SK-N-SH (cell line): ENCODE measurements around the gene NBPF26.
"Not testable (repeated sequence)": the region's sequence is repeated elsewhere in the genome, so short reads cannot be mapped to it uniquely, and the experiment has no call there.

ENCODE experiments used
- EP300 ChIP-seq, 2 experiments: IDR thresholded peaks; 2 replicates each; pipeline versions ENCODE4 v1.4.0 to v1.6.1; 2012; ENCODE audit warnings: borderline replicate concordance in 1 of 2, low read depth in 1 of 2, low read length in 1 of 2
- GABPA ChIP-seq: IDR thresholded peaks from 2 replicates; pipeline ENCODE4 v1.4.0; 2012; ENCODE audit warnings: low read depth, mild to moderate bottlenecking
- MXI1 ChIP-seq: IDR thresholded peaks from 2 replicates; pipeline ENCODE4 v1.6.1; 2012; ENCODE audit warnings: mild to moderate bottlenecking, low read depth, low read length, improper control_type of control experiment
- NRF1 ChIP-seq: IDR thresholded peaks from 2 replicates; pipeline ENCODE4 v1.6.1; 2012; ENCODE audit warnings: low read depth, mild to moderate bottlenecking, low read length
- POLR2AphosphoS5 ChIP-seq: IDR thresholded peaks from 2 replicates; pipeline ENCODE4 v1.6.1; 2012; ENCODE audit warnings: low read depth, low read length
- RCOR1 ChIP-seq: fragments of 150-350 bp; IDR thresholded peaks from 2 replicates; pipeline ENCODE4 v1.6.1; 2017; ENCODE audit warnings: antibody characterized with exemption, low read length
- REST ChIP-seq: IDR thresholded peaks from 2 replicates; pipeline ENCODE4 v1.6.1; 2012; ENCODE audit warnings: mild to moderate bottlenecking, low read depth, low read length, moderate library complexity
- TAF1 ChIP-seq: IDR thresholded peaks from 2 replicates; pipeline ENCODE4 v1.6.1; 2012; ENCODE audit warnings: low read depth, mild to moderate bottlenecking, low read length, moderate library complexity, borderline replicate concordance
- YY1 ChIP-seq: IDR thresholded peaks from 2 replicates; pipeline ENCODE4 v1.4.0; 2012; ENCODE audit warnings: low read depth, mild to moderate bottlenecking
- TF ChIP-seq, protein P1 (sequence below): fragments of 150-350 bp; IDR thresholded peaks from 2 replicates; pipeline ENCODE4 v1.6.1; 2016; ENCODE audit warnings: mild to moderate bottlenecking, low read depth, low read length
- TF ChIP-seq, protein P2 (sequence below): fragments of 200-600 bp; sonication (generic); IDR thresholded peaks from 2 replicates; pipeline ENCODE4 v1.6.1; 2017; ENCODE audit warnings: antibody characterized with exemption, mild to moderate bottlenecking, moderate library complexity
- TF ChIP-seq, protein P3 (sequence below): fragments of 150-350 bp; IDR thresholded peaks from 2 replicates; pipeline ENCODE4 v1.6.1; 2017; ENCODE audit warnings: antibody characterized with exemption, low read length, low read depth, borderline replicate concordance

- TF ChIP-seq, protein P1, sequence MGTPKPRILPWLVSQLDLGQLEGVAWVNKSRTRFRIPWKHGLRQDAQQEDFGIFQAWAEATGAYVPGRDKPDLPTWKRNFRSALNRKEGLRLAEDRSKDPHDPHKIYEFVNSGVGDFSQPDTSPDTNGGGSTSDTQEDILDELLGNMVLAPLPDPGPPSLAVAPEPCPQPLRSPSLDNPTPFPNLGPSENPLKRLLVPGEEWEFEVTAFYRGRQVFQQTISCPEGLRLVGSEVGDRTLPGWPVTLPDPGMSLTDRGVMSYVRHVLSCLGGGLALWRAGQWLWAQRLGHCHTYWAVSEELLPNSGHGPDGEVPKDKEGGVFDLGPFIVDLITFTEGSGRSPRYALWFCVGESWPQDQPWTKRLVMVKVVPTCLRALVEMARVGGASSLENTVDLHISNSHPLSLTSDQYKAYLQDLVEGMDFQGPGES, result not testable (repeated sequence)
- TF ChIP-seq TAF1; EP300 (IDR thresholded peaks at IDR 0.05; ENCODE audit: borderline replicate concordance in 1 of 2, low read depth in 1 of 2, low read length in 1 of 2); RCOR1; NRF1; YY1; REST; MXI1; POLR2AphosphoS5; GABPA: not testable (repeated sequence)
- TF ChIP-seq, protein P2, sequence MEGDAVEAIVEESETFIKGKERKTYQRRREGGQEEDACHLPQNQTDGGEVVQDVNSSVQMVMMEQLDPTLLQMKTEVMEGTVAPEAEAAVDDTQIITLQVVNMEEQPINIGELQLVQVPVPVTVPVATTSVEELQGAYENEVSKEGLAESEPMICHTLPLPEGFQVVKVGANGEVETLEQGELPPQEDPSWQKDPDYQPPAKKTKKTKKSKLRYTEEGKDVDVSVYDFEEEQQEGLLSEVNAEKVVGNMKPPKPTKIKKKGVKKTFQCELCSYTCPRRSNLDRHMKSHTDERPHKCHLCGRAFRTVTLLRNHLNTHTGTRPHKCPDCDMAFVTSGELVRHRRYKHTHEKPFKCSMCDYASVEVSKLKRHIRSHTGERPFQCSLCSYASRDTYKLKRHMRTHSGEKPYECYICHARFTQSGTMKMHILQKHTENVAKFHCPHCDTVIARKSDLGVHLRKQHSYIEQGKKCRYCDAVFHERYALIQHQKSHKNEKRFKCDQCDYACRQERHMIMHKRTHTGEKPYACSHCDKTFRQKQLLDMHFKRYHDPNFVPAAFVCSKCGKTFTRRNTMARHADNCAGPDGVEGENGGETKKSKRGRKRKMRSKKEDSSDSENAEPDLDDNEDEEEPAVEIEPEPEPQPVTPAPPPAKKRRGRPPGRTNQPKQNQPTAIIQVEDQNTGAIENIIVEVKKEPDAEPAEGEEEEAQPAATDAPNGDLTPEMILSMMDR, result not testable (repeated sequence)
- TF ChIP-seq, protein P3, sequence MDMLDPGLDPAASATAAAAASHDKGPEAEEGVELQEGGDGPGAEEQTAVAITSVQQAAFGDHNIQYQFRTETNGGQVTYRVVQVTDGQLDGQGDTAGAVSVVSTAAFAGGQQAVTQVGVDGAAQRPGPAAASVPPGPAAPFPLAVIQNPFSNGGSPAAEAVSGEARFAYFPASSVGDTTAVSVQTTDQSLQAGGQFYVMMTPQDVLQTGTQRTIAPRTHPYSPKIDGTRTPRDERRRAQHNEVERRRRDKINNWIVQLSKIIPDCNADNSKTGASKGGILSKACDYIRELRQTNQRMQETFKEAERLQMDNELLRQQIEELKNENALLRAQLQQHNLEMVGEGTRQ, result not testable (repeated sequence)
These were observed 39.3 kb upstream of the NBPF26 start for GRCh38 chr1:120684397-120684796.
